OCI-LY3 (cell line): ENCODE measurements around the gene MIPOL1.

Experiments used
- EZH2phosphoT487 ChIP-seq: fragments of 200-600 bp; shearing (Covaris generic); IDR thresholded peaks from 2 replicates; pipeline ENCODE4 v1.6.1; 2018; ENCODE audit warnings: antibody characterized with exemption, mixed run types, low read depth
- TF ChIP-seq, protein P1 (sequence below): fragments of 200-600, 300-600 bp; sonication (generic); IDR thresholded peaks from 2 replicates; pipeline ENCODE4 v1.5.1; 2014; ENCODE audit warnings: antibody characterized with exemption, low read length, low read depth

DNA sequence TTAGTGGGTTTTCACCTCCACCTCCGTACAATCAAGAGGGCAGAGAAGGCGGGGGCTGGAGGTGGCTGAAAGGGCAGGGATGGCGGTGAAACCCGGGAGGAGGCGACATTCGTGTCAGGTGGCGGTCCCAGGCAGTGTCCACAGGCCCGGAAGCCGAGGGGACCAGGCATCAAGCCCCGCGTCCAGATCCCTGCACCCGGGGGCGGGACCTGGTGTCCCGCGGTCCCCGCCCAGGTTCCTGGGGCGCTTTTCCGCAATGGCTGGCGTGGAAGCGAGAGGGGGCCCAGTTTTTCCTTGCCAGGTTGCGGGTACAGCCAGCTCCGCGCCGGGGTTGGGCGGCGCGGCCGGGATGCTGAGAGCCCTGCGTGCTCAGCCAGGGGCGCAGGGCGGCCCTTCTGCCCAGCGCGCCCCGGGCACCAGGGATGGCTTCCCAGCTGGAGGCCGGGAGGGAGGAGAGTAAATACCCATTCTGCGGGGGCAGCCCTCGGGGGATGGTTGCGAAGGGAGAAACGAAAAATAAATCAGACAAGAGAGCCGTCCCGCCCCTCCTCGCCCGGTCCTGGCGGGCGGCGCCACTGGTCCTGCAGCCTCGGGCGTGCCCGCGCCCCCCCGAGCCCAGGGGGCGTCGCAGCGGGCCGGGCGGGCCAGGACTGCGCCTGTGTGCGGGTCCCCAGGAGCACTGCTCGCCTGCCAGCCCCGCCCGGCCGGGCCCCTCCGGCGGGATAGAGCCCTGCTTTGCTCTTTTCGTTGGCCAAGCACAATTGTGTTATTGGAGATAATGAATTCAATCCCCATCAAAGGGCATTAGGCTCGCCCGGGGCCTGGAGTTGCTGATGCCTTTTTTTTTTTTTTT is 385.8 kb downstream of the MIPOL1 start:
- TF ChIP-seq, protein P1, sequence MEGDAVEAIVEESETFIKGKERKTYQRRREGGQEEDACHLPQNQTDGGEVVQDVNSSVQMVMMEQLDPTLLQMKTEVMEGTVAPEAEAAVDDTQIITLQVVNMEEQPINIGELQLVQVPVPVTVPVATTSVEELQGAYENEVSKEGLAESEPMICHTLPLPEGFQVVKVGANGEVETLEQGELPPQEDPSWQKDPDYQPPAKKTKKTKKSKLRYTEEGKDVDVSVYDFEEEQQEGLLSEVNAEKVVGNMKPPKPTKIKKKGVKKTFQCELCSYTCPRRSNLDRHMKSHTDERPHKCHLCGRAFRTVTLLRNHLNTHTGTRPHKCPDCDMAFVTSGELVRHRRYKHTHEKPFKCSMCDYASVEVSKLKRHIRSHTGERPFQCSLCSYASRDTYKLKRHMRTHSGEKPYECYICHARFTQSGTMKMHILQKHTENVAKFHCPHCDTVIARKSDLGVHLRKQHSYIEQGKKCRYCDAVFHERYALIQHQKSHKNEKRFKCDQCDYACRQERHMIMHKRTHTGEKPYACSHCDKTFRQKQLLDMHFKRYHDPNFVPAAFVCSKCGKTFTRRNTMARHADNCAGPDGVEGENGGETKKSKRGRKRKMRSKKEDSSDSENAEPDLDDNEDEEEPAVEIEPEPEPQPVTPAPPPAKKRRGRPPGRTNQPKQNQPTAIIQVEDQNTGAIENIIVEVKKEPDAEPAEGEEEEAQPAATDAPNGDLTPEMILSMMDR, result no peak
- no peak for TF ChIP-seq EZH2phosphoT487
